Stimulated activated CD4-positive, alpha-beta T cell treated with anti-CD3 and anti-CD28 coated beads, Interleukin-12 subunit alpha, Interleukin-12 subunit beta, amount 100 ng/mL, for 4 hours (primary cell): ENCODE measurements around the gene AFAP1.

Experiments
- DNase-seq: peaks from one replicate; pipeline ENCODE4 v3.0.0-alpha.2; 2020

The AFAP1 gene

GRCh38 chr4:7733801-7734650 is 205.6 kb downstream of the AFAP1 start:
- DNase-seq, result no peak

- DNase-seq, result no peak
Observed at GRCh38 chr4:7733201-7733600, 206.5 kb downstream of the AFAP1 start.

GRCh38 chr4:7732263-7732662 is 207.4 kb downstream of the AFAP1 start:
- no peak for DNase-seq

- no peak for DNase-seq
Observed at GRCh38 chr4:7731437-7731836, 208.2 kb downstream of the AFAP1 start.

- DNase-seq, result no peak
Observed at GRCh38 chr4:7727749-7728148, 211.9 kb downstream of the AFAP1 start.

GRCh38 chr4:7726665-7727413 is 212.8 kb downstream of the AFAP1 start:
- no peak for DNase-seq

- no peak for DNase-seq
Observed at GRCh38 chr4:7725951-7726350, 213.7 kb downstream of the AFAP1 start.

GRCh38 chr4:7723625-7724024 is 216.0 kb downstream of the AFAP1 start:
- DNase-seq, result no peak

GRCh38 chr4:7722766-7723387 is 216.8 kb downstream of the AFAP1 start:
- DNase-seq, result no peak

- DNase-seq, result no peak
Observed at GRCh38 chr4:7721984-7722551, 217.6 kb downstream of the AFAP1 start.

GRCh38 chr4:7719354-7720174 is 220.1 kb downstream of the AFAP1 start:
- peak; percentile 71 for DNase-seq

GRCh38 chr4:7717946-7718490 is 221.6 kb downstream of the AFAP1 start:
- no peak for DNase-seq

GRCh38 chr4:7717161-7717560 is 222.5 kb downstream of the AFAP1 start:
- no peak for DNase-seq

GRCh38 chr4:7716010-7716721 is 223.5 kb downstream of the AFAP1 start:
- DNase-seq, result no peak

- no peak for DNase-seq
Observed at GRCh38 chr4:7715271-7716009, 224.2 kb downstream of the AFAP1 start.

- no peak for DNase-seq
Observed at GRCh38 chr4:7714738-7715137, 224.9 kb downstream of the AFAP1 start.

GRCh38 chr4:7714176-7714575 is 225.5 kb downstream of the AFAP1 start:
- no peak for DNase-seq

- no peak for DNase-seq
Observed at GRCh38 chr4:7713757-7714156, 225.9 kb downstream of the AFAP1 start.

- no peak for DNase-seq
Observed at GRCh38 chr4:7712021-7712671, 227.5 kb downstream of the AFAP1 start.

- DNase-seq, result no peak
Observed at GRCh38 chr4:7711307-7711963, 228.2 kb downstream of the AFAP1 start.
